H1 (cell line): ENCODE measurements around the gene TSNAXIP1. TPM values are rescaled to one million over a fixed set of nuclear protein-coding genes. Genes with fewer than 3 reads are reported as not detected.

ENCODE experiments used
- GTF2F1 ChIP-seq: IDR thresholded peaks from 2 replicates; pipeline ENCODE4 v1.6.1; 2012; ENCODE audit warnings: low read depth, low read length, improper control_type of control experiment, borderline replicate concordance
- NANOG ChIP-seq: IDR thresholded peaks from 2 replicates; pipeline ENCODE4 v1.6.1; 2011; ENCODE audit warnings: low read length, low read depth, mild to moderate bottlenecking, inconsistent platforms; ENCODE audit not compliant: insufficient read depth, poor library complexity, severe bottlenecking
- RFX5 ChIP-seq: IDR thresholded peaks from 2 replicates; pipeline ENCODE4 v1.6.1; 2011; ENCODE audit warnings: low read depth, low read length, improper control_type of control experiment, borderline replicate concordance
- polyA plus RNA-seq, 7 experiments: library from polyadenylated mRNA; depleted of rRNA in 3 of 7; stranded (reverse) in 5 of 7; unstranded in 2 of 7; fragments of >200 nt in 5 of 7; fragments of 200-250 nt in 2 of 7; gene quantifications; 1 replicate in 5 of 7; 2 replicates in 1 of 7; 4 replicates in 1 of 7; pipeline versions ENCODE4 v1.2.1 to v1.2.3, GENCODE V29; 2011 to 2013; ENCODE audit warnings: missing spikeins in 2 of 7, mixed read lengths in 2 of 7
- total RNA-seq: library from RNA; stranded (reverse); fragmentation: NEBNext Ultra II Directional; extraction: Animal tissue kit (Norgen Biotek cat#: 25700); gene quantifications from 2 replicates; pipeline ENCODE4 v1.2.1, GENCODE V29; 2021

TSNAXIP1 gene
- total and polyA plus RNA-seq, 2 of the 8 experiments (the other 6 are each of a cell fraction or from before 2014, with no cell fraction given), result 0.37 to 0.94 TPM

DNA sequence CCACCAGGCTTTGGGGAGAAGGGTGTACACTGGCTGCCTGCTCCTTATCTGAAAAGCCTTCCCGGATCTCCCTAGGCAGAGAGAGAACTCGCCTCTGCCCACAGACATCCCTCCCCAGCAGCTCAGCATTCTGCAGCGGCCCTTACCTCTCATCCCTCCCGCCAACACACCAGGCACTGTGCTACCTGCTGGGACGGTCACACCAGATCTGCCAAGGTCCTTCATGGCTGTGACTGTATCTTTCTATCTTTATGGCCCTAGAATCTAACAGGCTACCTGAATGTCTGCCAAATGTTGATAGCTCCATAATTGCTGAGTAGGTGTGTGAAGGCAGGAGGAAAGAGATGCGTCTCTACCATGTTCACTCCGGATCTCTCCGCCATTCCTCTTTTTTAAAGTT lies 7.9 kb downstream of the TSNAXIP1 start (continued):
- TF ChIP-seq RFX5 (no peak), NANOG (no peak), GTF2F1 (no peak)
